Neural cell (in vitro differentiated cells): Measurements from ENCODE around the gene SEC24C.

Source experiments
- EP300 ChIP-seq: fragments of 450-650 bp; conservative IDR thresholded peaks from 2 replicates; pipeline ENCODE4 v1.6.1; 2014; ENCODE audit warnings: antibody characterized with exemption, mild to moderate bottlenecking, moderate library complexity; ENCODE audit not compliant: poor library complexity, severe bottlenecking
- EZH2 ChIP-seq: fragments of 200-600, 300-800 bp; shearing (Covaris generic), sonication (generic); IDR thresholded peaks from 2 replicates; pipeline ENCODE4 v1.6.1; 2014; ENCODE audit warnings: antibody characterized with exemption, low read length, borderline replicate concordance, mild to moderate bottlenecking; ENCODE audit not compliant: insufficient read depth, poor library complexity, severe bottlenecking
- MXI1 ChIP-seq: fragments of 450-650 bp; conservative IDR thresholded peaks from 2 replicates; pipeline ENCODE4 v1.6.1; 2014; ENCODE audit warnings: antibody characterized with exemption, mild to moderate bottlenecking; ENCODE audit not compliant: poor library complexity, severe bottlenecking
- POLR2AphosphoS5 ChIP-seq: IDR thresholded peaks from 2 replicates; pipeline ENCODE4 v1.6.1; 2012
- RAD21 ChIP-seq: fragments of 450-650 bp; conservative IDR thresholded peaks from 2 replicates; pipeline ENCODE4 v1.6.1; 2014; ENCODE audit warnings: antibody characterized with exemption, mild to moderate bottlenecking, moderate library complexity
- SMC3 ChIP-seq: fragments of 450-650 bp; conservative IDR thresholded peaks from 2 replicates; pipeline ENCODE4 v1.6.1; 2014; ENCODE audit warnings: antibody characterized with exemption, mild to moderate bottlenecking, moderate library complexity; ENCODE audit not compliant: poor library complexity
- TAF1 ChIP-seq: IDR thresholded peaks from 2 replicates; pipeline ENCODE4 v1.6.1; 2012; ENCODE audit warnings: low read depth
- TF ChIP-seq, protein P1 (sequence below): fragments of 450-650 bp; IDR thresholded peaks from 2 replicates; pipeline ENCODE4 v1.5.1; 2014; ENCODE audit warnings: antibody characterized with exemption, mild to moderate bottlenecking, moderate library complexity; ENCODE audit not compliant: poor library complexity, severe bottlenecking
- TF ChIP-seq, protein P2 (sequence below): IDR thresholded peaks from 2 replicates; pipeline ENCODE4 v1.6.1; 2012; ENCODE audit warnings: borderline replicate concordance

DNA sequence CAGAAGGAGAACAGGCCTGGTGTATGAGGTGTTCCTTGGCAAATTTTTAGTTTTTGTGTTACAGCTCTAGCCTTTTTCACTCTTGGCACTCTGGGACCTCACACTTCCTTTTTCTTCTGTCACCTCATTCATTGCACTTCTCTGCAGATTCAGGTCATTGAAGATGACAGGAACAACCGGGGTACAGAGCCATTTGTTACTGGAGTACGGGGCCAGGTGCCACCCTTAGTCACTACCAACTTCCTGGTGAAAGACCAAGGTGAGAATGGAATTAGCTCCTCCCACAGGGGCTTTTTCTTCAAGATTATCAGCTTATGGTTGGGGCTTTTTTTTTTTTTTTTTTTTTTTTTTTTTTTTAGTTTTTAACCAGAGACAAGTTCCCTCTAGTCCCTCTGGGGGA lies 19.2 kb downstream of the SEC24C start:
- TF ChIP-seq, protein P1, sequence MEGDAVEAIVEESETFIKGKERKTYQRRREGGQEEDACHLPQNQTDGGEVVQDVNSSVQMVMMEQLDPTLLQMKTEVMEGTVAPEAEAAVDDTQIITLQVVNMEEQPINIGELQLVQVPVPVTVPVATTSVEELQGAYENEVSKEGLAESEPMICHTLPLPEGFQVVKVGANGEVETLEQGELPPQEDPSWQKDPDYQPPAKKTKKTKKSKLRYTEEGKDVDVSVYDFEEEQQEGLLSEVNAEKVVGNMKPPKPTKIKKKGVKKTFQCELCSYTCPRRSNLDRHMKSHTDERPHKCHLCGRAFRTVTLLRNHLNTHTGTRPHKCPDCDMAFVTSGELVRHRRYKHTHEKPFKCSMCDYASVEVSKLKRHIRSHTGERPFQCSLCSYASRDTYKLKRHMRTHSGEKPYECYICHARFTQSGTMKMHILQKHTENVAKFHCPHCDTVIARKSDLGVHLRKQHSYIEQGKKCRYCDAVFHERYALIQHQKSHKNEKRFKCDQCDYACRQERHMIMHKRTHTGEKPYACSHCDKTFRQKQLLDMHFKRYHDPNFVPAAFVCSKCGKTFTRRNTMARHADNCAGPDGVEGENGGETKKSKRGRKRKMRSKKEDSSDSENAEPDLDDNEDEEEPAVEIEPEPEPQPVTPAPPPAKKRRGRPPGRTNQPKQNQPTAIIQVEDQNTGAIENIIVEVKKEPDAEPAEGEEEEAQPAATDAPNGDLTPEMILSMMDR, result no peak
- no peak for TF ChIP-seq EP300
- no peak for TF ChIP-seq EZH2
- no peak for TF ChIP-seq TAF1
- TF ChIP-seq POLR2AphosphoS5, result no peak
- TF ChIP-seq MXI1, result no peak
- no peak for TF ChIP-seq RAD21
- TF ChIP-seq SMC3, result no peak
- TF ChIP-seq, protein P2, sequence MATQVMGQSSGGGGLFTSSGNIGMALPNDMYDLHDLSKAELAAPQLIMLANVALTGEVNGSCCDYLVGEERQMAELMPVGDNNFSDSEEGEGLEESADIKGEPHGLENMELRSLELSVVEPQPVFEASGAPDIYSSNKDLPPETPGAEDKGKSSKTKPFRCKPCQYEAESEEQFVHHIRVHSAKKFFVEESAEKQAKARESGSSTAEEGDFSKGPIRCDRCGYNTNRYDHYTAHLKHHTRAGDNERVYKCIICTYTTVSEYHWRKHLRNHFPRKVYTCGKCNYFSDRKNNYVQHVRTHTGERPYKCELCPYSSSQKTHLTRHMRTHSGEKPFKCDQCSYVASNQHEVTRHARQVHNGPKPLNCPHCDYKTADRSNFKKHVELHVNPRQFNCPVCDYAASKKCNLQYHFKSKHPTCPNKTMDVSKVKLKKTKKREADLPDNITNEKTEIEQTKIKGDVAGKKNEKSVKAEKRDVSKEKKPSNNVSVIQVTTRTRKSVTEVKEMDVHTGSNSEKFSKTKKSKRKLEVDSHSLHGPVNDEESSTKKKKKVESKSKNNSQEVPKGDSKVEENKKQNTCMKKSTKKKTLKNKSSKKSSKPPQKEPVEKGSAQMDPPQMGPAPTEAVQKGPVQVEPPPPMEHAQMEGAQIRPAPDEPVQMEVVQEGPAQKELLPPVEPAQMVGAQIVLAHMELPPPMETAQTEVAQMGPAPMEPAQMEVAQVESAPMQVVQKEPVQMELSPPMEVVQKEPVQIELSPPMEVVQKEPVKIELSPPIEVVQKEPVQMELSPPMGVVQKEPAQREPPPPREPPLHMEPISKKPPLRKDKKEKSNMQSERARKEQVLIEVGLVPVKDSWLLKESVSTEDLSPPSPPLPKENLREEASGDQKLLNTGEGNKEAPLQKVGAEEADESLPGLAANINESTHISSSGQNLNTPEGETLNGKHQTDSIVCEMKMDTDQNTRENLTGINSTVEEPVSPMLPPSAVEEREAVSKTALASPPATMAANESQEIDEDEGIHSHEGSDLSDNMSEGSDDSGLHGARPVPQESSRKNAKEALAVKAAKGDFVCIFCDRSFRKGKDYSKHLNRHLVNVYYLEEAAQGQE, result no peak
